Natural killer cell (primary cell): ENCODE data around the gene EXOC4. TPM values are rescaled to one million over a fixed set of nuclear protein-coding genes. Genes with fewer than 3 reads are reported as not detected.

Experiments used
- ATAC-seq, 3 donors: fragments of 150-1000 bp in 2 of 3; fragments of 200-7000 bp in 1 of 3; cut with Tn5 transposase; 1 replicate in 1 of 3; 2 replicates in 2 of 3; pipeline ENCODE4 v1.10.0; 2021; ENCODE audit warnings: mild to moderate bottlenecking in 2 of 3, moderate library complexity in 2 of 3
- DNase-seq, 2 donors: peaks; one replicate each; pipeline versions ENCODE4 v3.0.0 to v3.0.0-alpha.2; 2013 to 2021; ENCODE audit warnings: mixed read lengths in 1 of 2
- H3K27ac ChIP-seq: one replicate; pipeline ENCODE4 v1.5.1; 2013; ENCODE audit warnings: mild to moderate bottlenecking, low read length
- H3K27me3 ChIP-seq: one replicate; pipeline ENCODE4 v1.6.1; 2013; ENCODE audit warnings: low read length; ENCODE audit not compliant: control insufficient read depth, insufficient read depth
- H3K36me3 ChIP-seq: one replicate; pipeline ENCODE4 v1.6.1; 2013; ENCODE audit warnings: low read length; ENCODE audit not compliant: control insufficient read depth, insufficient read depth
- H3K4me1 ChIP-seq: one replicate; pipeline ENCODE4 v1.6.1; 2013; ENCODE audit warnings: low read length; ENCODE audit not compliant: control insufficient read depth, insufficient read depth
- H3K4me3 ChIP-seq: one replicate; pipeline ENCODE4 v1.5.1; 2013; ENCODE audit warnings: low read length
- H3K9me3 ChIP-seq: one replicate; pipeline ENCODE4 v1.6.1; 2013; ENCODE audit warnings: low read length; ENCODE audit not compliant: control insufficient read depth, insufficient read depth
- H3K27ac Mint-ChIP-seq, 2 donors: one replicate each; pipeline ENCODE4 v1.8.0; 2022; ENCODE audit warnings: mild to moderate bottlenecking in 2 of 2, mixed read lengths in 2 of 2, moderate library complexity in 1 of 2
- H3K27me3 Mint-ChIP-seq, 2 donors: one replicate each; pipeline ENCODE4 v1.8.0; 2022; ENCODE audit warnings: low read depth in 2 of 2, mixed read lengths in 2 of 2
- H3K36me3 Mint-ChIP-seq: one replicate; pipeline ENCODE4 v1.8.0; 2022; ENCODE audit warnings: mixed read lengths
- H3K4me1 Mint-ChIP-seq, 2 donors: one replicate each; pipeline ENCODE4 v1.8.0; 2022; ENCODE audit warnings: mixed read lengths in 2 of 2
- H3K4me3 Mint-ChIP-seq: one replicate; pipeline ENCODE4 v1.8.0; 2022; ENCODE audit warnings: mild to moderate bottlenecking, moderate library complexity, mixed read lengths
- H3K9me3 Mint-ChIP-seq, 2 donors: one replicate each; pipeline ENCODE4 v1.8.0; 2022; ENCODE audit warnings: mixed read lengths in 2 of 2
- CTCF ChIP-seq: fragments of 200-600 bp; IDR thresholded peaks from one replicate; pipeline ENCODE4 v1.8.0; 2022; ENCODE audit warnings: antibody characterized with exemption
- WGBS: methylation state at CpG from one replicate; pipeline ENCODE4 v1.1.7; 2013; ENCODE audit warnings: missing lambda C conversion rate; ENCODE audit not compliant: insufficient coverage; 5-methylcytosine and 5-hydroxymethylcytosine counted together
- intact Hi-C: fragments of 100-400 bp; cut with micrococcal nuclease; formaldehyde crosslinking; loops from one replicate; pipeline ENCODE4 v1.14.2; 2022
- total RNA-seq, 4 donors: library from RNA; stranded (reverse); fragments of 120-200 nt in 1 of 4; gene quantifications; one replicate each; pipeline versions ENCODE4 v1.2.3 to v1.2.4, GENCODE V29; 2013 to 2022

The EXOC4 gene
- total RNA-seq, 3 donors from 2014 or later (not counting 1 experiment from before 2014, with no cell fraction given): 105 to 148 (median 123) TPM

- intact Hi-C loops: no loop called here
- no peaks in the 10 kb centered on the region for H3K36me3 Mint-ChIP-seq
- 100% methylated on average over 1 of the region's 1 CpG for WGBS
These were observed 299.2 kb downstream of the EXOC4 start for GRCh38 chr7:133552079-133552478.

GRCh38 chr7:133554330-133554729 lies 301.5 kb downstream of the EXOC4 start:
- Mint-ChIP-seq H3K36me3 (no peaks in the 10 kb centered on the region), H3K4me1 (peaks cover 0 to 7% of the 10 kb centered on the region in 2 donors), H3K4me3 (no peak overlapping the region), H3K9me3 (no peaks in the 10 kb centered on the region), H3K27ac (no peak overlapping the region), H3K27me3 (no peaks in the 10 kb centered on the region)
- Histone ChIP-seq H3K36me3 (no peaks in the 10 kb centered on the region), H3K27me3 (no peaks in the 10 kb centered on the region), H3K4me3 (no peak overlapping the region), H3K4me1 (no peaks in the 10 kb centered on the region), H3K27ac (no peak overlapping the region), H3K9me3 (no peaks in the 10 kb centered on the region)
- ATAC-seq: no peak
- no peak for TF ChIP-seq CTCF
- intact Hi-C loops: no loop called here
- no peak for DNase-seq
- WGBS: 91% methylated on average over 2 of the region's 2 CpGs

More at GRCh38 chr7:133552079-133552478, 299.2 kb downstream of the EXOC4 start:
- H3K9me3 Mint-ChIP-seq: no peaks in the 10 kb centered on the region
- no peaks in the 10 kb centered on the region for H3K27me3 ChIP-seq
- no peak overlapping the region for H3K27ac ChIP-seq
- no peaks in the 10 kb centered on the region for H3K36me3 ChIP-seq
- DNase-seq: no peak
- H3K9me3 ChIP-seq: no peaks in the 10 kb centered on the region
- no peaks in the 10 kb centered on the region for H3K4me1 ChIP-seq
- no peak overlapping the region for H3K4me3 Mint-ChIP-seq
- H3K27me3 Mint-ChIP-seq: no peaks in the 10 kb centered on the region
- H3K27ac Mint-ChIP-seq: no peak overlapping the region
- ATAC-seq: no peak
- H3K4me1 Mint-ChIP-seq: peaks cover 0 to 12% of the 10 kb centered on the region in 2 donors
- H3K4me3 ChIP-seq: no peak overlapping the region
- TF ChIP-seq CTCF: no peak

- H3K9me3 ChIP-seq: no peaks in the 10 kb centered on the region
- H3K27ac ChIP-seq: no peak overlapping the region
- no peak overlapping the region for H3K27ac Mint-ChIP-seq
- DNase-seq (no peak), ATAC-seq (no peak)
- no peak for TF ChIP-seq CTCF
- H3K27me3 ChIP-seq: no peaks in the 10 kb centered on the region
- no peak overlapping the region for H3K4me3 Mint-ChIP-seq
- no peaks in the 10 kb centered on the region for H3K27me3 Mint-ChIP-seq
- no peak overlapping the region for H3K4me3 ChIP-seq
- H3K4me1 Mint-ChIP-seq: peaks cover 0 to 6% of the 10 kb centered on the region in 2 donors
- H3K9me3 Mint-ChIP-seq: no peaks in the 10 kb centered on the region
- H3K4me1 ChIP-seq: no peaks in the 10 kb centered on the region
- 44% methylated on average over 2 of the region's 2 CpGs for WGBS
- intact Hi-C loops: no loop called here
- no peaks in the 10 kb centered on the region for H3K36me3 ChIP-seq
- H3K36me3 Mint-ChIP-seq: no peaks in the 10 kb centered on the region
These were observed 303.2 kb downstream of the EXOC4 start for GRCh38 chr7:133556048-133556447.

- no peaks in the 10 kb centered on the region for H3K36me3 ChIP-seq
- WGBS: 100% methylated on average over 6 of the region's 6 CpGs
- H3K9me3 ChIP-seq: no peaks in the 10 kb centered on the region
- Mint-ChIP-seq H3K4me3 (no peak overlapping the region), H3K9me3 (no peaks in the 10 kb centered on the region), H3K36me3 (no peaks in the 10 kb centered on the region), H3K27ac (no peak overlapping the region), H3K4me1 (peaks cover 0 to 6% of the 10 kb centered on the region in 2 donors), H3K27me3 (no peaks in the 10 kb centered on the region)
- no peak for TF ChIP-seq CTCF
- H3K4me1 ChIP-seq: no peaks in the 10 kb centered on the region
- H3K27ac ChIP-seq: no peak overlapping the region
- intact Hi-C loops: no loop called here
- no peak for ATAC-seq
- DNase-seq: no peak
- H3K4me3 ChIP-seq: no peak overlapping the region
- no peaks in the 10 kb centered on the region for H3K27me3 ChIP-seq
These were observed 303.7 kb downstream of the EXOC4 start for GRCh38 chr7:133556553-133556952.
